ENCODE data around the gene PLEKHA6.
"Not testable (repeated sequence)": the region's sequence is repeated elsewhere in the genome, so short reads cannot be mapped to it uniquely, and the experiment has no call there.

Gene PLEKHA6

DNA sequence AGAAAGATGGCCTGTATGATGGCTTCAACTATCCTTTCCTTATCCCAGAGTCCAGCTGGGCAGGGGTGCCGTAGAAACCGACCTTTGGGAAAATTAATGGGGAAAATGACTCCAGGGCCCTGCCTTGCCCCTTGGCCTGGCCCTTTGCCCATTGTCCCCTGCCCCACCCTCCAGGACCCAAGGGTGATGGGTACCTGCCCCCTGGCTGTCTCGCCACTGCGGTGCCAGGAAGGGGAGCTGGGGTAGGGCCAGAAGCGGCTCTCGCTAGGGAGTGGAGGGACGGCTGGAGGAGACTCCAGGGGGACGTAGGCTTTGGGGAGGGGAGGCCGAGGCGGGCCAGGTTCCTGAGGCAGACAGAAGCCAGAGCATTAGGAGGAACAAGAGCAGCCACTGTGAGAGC lies 116.8 kb downstream of the PLEKHA6 start:
- no peak for DNase-seq (ENCODE audit: low read depth in 2 of 2)

DNA sequence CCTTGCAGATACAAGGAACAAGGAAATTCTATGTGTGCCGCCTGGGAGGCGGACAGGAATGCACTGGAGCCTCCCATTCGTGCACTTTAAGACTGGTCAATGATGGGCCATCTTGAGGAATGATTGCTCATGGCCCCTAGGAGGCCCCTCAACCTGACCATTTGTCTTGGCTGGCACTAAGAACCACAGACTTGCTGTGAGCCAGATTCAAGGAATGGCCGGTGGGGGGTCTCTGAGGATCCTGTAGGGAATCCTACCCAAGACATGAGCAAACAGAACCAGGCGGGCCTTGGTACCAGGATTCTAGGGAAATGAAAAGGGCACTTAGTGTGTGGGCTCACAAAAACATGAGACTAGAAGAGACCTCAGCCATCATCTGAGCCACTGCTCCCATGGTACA lies 117.8 kb downstream of the PLEKHA6 start:
- no peak for DNase-seq (ENCODE audit: low read depth in 2 of 2)

DNA sequence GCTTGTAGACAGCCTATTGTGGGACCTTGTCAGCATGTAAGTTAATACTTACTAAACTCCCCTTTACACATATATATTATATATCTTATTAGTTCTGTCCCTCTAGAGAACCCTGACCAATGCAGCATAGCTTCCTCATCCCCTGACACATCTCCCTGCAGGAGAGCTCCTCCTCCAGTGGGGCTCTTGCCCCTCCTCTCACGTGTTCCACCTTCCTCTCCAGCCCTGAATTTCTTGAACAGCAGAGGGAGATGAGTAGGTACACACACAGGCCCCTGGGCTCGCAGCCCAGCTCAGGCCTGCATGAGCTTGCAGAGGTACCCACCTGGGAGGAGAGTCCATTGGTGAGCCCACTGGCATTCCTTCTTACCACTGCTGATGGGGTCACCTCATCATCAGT lies 118.7 kb downstream of the PLEKHA6 start:
- DNase-seq (ENCODE audit: low read depth in 2 of 2): no peak

DNA sequence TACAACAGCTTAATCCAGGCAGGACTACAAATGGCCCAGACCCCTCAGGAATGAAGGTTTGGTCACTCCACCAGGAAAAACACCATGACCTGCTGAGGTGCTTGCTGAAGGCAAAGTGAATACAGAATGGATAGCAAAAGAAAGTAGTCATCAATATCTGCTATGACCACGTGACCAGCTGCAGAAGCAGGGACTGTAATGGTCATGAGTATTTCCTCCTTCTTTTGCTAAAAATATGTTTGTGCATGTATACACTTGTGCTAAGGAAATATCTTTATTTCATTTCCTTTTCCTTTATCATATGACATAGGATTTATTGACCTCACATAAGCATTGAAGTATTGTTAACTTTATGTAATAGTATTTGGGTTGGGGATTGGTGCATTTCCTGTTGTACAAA lies 119.5 kb downstream of the PLEKHA6 start:
- DNase-seq (ENCODE audit: low read depth in 2 of 2): no peak

DNA sequence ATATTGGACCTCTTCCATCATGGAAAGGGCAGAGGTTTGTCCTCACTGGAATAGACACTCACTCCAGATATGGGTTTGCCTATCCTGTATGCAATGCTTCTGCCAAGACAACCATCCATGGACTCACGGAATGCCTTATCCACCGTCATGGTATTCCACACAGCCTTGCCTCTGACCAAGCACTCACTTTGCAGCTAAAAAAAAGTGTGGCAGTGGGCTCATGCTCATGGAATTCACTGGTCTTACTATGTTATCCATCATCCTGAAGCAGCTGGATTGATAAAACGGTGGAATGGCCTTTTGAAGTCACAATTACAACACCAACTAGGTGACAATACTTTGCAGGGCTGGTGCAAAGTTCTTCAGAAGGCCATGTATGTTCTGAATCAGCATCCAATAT lies 120.3 kb downstream of the PLEKHA6 start:
- not testable (repeated sequence) for DNase-seq (ENCODE audit: low read depth in 2 of 2)

DNA sequence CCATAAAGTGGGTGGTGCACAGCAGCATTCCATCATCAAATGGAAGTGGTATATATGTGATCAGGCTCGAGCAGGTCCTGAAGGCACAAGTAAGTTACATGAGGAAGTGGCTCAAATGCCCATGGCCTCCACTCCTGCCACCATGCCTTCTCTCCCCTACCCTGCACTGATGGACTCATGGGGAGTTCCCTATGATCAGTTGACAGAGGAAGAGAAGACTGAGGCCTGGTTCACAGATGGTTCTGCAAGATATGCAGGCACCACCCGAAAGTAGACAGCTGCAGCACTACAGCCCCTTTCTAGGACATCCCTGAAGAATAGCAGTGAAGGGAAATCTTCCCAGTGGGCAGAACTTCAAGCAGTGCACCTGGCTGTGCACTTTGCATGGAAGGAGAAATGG lies 121.2 kb downstream of the PLEKHA6 start:
- not testable (repeated sequence) for DNase-seq (ENCODE audit: low read depth in 2 of 2)

DNA sequence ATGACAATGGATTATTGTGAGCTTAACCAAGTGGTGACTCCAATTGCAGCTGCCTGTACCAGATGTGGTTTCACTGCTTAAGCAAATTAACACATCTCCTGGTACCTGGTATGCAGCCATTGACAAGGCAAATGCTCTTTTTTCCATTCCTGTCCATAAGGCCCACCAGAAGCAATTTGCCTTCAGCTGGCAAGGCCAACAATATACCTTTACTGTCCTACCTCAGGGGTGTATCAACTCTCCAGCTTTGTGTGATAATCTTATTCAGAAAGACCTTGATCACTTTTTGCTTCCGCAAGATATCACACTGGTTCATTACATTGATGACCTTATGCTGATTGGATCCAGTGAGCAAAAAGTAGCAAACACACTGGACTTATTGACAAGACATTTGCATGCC lies 122.2 kb downstream of the PLEKHA6 start:
- not testable (repeated sequence) for DNase-seq (ENCODE audit: low read depth in 2 of 2)

DNA sequence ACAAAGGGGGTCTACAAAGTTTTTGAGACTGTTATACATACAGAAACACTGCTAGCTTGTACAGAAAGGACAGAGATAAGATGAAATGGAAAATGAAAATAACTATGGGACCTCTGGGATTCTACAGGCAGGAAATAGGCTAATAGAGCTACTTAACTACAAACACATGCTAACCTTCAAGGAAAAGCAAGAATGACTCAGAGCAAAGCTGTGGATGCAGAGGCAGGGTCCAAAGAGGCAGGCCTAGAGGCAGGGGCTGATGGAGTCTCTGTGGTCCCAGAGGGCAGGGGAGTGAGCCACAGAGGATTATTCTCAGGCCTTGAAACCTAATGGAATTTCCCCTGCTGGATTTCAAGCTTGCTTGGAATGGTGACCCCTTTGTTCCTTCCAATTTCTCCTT lies 127.2 kb downstream of the PLEKHA6 start:
- no peak for DNase-seq (ENCODE audit: low read depth in 2 of 2)

DNA sequence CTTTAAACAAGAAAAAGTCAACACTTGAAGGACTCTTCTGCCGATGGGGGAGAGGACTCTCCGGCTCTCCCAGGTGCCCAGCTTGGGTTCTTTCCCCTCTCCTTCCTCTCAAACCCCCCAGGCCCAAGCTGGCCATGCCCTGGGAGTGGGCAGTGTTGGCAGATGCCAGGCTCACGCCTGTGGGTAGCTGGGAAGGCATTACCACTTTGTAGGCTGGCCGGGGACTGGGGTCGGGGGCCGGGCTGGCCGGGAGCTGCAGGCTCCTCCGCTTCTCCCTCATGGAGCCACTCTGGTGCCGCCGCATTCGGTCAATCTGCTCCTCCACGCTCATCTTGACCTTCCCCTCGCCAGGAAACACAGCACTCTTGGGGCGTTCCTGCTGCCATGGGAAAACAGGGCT lies 129.5 kb downstream of the PLEKHA6 start:
- no peak for DNase-seq (ENCODE audit: low read depth in 2 of 2)

DNA sequence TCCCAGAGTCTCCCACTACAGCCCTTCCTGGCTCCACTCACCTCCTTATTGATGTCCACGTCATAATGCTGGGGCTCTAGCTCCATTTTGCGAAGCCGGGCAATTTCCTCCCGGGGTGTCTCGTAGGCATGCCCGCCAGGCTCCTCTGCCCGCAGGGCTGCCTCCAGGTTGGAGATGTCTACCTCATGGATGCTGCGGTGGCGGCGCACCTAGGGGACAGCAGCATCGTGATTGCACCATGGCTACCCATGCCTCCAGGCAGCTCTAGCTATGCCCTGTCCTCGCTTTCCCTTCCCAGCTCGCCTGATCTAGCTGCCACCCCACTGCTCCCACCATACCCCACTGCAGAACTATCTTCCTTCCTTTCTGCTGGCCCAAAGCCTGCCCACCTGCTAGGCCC lies 130.8 kb downstream of the PLEKHA6 start:
- no peak for DNase-seq (ENCODE audit: low read depth in 2 of 2)

DNA sequence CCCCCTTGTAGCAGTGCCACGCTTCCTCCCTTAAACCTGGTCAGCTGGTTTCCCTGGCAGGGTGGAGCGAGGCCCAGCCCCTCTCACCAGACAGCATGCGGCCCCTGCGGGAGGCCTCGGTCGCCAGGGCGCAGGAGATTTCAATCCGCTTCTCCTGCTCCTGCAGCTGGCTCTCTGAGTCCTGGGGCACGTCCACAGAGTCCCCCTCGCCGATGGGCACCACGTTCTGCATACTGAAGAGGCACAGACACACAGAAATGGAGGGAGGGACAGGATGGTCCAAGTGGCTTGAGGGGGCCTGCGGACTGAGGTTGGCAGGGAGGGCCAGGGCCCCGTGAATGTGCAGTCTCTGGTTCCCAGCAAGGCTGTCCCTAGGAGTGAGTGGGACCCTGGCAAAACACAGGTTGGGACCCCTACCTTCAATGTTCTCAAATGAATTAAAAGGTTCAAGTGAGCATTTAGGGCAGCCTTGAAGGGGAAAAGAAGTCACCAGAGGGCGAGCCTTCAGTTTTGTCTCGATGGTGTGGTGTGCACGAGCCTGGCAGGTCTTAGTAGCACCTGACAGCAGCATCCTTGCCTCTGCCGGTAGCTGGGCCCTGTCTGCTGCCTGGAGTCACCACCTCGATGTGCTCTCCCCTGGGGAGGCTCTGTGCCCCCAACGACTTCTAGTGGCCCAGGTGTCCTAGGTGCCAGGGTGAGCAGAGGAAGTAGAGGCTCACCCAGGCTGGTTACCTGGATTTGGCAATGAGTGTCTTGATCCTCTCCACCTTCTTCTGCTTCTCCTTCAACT lies 131.5 kb downstream of the PLEKHA6 start:
- no peak for DNase-seq (ENCODE audit: low read depth in 2 of 2)

DNA sequence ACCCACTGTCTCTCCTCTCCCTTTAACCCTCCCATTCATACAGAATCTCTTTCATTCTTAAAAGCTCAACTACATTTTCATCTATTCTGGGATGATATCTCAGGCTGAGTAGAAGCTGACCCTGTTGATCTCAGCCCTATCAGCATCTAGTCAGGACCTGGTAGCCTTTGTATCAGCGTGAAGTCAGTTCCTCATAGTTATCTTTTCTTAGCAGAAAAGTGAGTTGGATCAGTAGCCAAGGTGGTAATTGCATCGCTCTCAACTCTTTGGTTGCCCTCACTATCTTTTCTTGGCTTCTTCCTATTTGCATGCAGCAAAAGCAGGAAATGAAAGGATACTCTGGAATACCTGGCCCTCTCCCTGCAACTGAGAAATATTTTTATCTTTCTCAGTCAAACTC lies 132.4 kb downstream of the PLEKHA6 start:
- no peak for DNase-seq (ENCODE audit: low read depth in 2 of 2)

DNA sequence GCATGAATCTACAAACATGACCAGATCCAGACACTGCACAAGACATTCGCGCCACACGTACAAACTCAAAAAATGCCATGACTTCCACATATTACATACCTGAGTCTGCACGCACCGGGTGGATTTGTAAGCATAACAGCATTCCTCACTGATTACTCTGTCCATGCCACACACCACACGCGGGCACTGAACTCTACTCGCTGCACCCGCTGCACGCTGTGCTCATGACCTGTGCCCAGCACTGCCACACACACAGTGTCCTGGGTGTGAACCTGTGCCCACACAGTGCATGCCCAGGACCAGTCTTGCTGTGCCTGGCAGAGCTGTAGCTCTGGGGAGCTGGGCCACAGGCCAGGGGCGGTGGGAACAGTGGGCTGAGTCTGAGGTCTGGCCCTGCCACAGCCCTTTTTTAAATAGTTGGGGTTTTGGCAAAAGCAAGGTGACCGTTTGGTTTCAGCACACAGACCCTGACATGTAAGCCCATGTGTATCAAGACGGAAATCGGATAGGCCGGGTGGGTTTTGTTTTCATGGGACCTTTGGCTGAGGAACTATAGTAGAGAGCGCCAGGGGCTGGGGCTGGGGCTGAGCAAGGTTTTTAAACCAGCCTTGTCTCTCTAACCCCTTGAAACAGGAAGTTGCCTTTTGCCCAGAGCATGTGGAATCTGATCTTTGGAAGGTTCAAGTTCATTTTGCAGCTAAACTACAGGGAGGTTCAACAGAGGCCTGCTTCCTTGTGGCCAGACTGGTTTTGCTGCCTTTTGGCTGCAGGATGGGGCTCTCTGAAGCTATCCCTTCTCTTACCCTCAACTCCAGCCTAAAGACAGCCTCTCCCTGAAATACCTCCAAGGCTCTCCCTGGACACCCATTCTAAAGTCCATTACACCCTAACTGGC lies 133.6 kb downstream of the PLEKHA6 start:
- DNase-seq (ENCODE audit: low read depth in 2 of 2): no peak

DNA sequence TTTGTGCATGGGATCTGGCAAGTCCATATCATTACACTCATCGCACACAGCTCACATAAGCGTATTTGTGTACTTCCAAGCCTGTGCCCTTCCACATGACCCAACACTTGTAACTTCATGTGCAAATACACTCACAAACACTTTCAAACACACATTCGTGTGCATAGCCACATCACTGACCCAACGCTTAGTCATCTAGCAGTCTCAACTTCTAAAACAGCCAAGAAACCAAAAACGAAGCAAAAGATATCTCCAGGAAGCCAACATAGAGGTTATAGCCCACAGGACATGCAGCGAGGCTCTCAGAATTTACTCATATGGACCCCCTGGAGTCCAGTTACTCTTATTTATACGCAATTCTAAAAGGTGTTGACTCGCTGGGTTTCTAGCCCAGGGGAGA lies 135.1 kb downstream of the PLEKHA6 start:
- no peak for DNase-seq (ENCODE audit: low read depth in 2 of 2)

DNA sequence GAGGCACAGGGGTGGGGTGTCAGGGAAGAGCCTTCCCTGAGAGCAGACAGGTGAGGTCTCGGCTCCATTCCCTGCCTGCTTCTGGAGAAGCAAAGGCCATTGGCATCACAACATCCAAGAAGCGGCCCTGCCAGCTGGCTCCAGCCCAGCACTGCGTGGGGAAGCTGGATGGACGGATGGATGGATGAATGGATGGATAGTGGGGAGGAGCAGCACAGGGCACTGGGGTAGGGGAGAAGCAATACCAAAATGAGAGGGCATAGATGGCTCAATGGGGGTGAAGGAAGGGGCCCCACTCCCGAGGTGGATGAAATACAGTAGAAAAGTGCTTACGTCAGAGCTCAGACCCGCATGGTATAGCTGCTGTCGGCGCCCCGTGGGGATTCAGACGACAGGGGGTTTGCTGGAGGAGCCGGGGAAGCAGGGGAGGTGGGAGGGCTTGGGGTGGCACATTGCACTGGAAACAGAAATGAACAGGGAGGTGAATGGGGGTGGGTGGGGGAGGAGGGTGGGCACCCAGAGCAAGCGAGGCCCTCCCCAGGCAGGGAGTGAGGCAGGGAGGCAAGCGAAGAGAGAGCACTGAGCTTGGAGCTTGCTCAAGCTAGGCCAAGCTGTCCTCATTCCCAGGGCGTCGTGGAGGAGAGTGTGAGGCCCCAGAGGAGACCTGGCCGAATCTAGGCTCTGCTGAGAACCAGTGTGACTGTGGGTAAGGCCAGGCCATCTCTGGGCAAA lies 136.4 kb downstream of the PLEKHA6 start:
- no peak for DNase-seq (ENCODE audit: low read depth in 2 of 2)

DNA sequence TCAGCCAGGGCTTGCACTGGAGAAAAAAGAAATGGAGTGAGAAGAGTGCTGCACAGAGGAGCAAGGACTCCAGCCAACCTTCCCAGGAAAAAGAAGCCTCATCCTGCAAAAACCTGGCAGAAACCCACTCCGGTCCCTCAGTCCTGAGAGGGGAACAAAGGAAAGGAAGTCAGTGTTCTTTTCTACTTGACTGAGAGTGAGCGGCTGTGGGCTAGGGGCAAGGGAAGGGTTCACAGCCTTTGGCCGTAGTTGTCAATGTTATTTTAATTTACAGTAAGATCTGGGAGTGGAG lies 137.0 kb downstream of the PLEKHA6 start:
- DNase-seq (ENCODE audit: low read depth in 2 of 2): no peak

DNA sequence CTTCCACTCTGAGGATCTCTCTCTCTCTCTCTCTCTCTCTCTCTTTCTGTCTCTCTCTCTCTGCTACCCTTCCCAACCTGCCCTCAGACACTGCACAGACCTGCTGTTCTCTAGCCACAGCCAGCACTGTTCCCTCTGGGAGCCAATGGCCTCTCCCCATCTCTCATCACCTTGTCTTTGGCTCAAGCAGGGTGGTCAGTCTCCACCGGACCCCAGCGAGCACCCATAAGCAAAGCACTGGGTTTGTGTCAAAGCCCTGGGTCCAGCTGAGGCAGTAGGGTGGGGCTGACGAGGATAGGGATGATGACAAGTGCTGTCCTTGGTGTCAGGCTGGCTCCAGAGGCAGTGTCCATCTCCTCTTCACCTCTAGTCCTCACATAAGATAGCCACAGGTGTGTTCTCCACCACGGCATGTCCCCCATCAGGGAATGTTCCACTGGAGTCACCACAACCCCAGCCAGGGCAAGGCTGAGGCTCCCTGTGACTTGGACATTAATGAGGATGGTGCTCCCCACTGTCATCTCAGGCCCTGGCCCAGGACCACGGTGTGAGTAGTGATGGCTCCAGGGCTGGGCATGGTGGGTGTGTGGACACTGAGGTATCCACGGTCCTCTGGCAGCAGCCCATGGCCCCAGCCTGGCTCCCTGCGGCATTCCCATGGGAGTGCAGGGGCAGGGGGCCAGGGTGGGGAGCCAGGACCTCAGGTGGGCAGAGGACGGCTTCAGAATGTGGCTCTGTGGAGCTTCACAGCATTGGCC lies 137.5 kb downstream of the PLEKHA6 start:
- no peak for DNase-seq (ENCODE audit: low read depth in 2 of 2)

DNA sequence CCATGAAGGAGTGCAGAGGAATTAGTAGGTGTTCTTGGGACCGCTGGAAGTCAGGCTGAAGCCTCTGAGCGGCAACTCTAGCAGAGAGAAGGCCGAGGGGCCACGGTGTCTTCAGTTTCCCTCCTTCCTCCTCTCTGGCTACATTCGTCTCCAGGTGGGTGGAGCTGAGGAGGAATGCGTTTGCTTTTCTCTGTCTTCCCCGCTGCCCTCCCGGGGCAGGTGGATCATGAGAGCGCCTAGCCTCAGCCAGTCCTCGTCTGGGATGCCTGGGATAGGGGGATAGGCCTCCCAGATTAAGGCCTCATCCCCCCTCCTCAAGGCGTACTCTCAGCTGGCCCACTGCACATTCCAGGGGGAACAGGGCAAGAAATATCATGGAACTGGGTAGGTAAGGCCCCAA lies 138.5 kb downstream of the PLEKHA6 start:
- no peak for DNase-seq (ENCODE audit: low read depth in 2 of 2)

DNA sequence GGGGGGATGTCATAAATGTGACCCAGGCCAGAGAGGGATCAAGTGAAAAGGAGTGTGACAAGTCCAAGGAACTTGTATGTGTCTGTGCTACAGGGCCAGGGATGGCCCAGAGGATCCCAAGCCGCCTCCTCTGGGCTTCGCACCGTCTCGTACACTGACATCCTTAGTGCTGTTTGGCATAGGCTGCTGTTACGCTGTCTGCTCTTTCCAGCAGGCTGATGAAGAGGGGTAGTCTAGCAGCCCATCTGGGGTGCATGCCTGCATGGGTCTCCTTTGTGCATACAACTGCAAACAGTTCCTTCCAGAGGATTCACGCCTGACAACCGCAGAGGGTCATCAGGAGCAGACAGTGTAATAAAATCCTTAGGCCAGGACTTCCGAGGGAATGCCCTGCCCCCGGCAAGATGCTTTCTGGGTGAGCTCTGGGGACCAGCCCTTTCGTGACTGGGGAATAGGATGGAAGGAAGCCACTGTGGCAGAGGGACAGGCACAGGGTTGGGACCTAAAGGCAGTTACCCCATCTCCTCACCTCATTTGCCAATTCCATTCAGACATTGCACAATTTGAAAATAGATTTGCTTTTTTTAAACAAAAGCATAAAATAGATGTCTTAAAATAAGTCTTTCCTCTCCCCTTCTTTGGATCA lies 139.6 kb downstream of the PLEKHA6 start:
- DNase-seq (ENCODE audit: low read depth in 2 of 2): no peak

DNA sequence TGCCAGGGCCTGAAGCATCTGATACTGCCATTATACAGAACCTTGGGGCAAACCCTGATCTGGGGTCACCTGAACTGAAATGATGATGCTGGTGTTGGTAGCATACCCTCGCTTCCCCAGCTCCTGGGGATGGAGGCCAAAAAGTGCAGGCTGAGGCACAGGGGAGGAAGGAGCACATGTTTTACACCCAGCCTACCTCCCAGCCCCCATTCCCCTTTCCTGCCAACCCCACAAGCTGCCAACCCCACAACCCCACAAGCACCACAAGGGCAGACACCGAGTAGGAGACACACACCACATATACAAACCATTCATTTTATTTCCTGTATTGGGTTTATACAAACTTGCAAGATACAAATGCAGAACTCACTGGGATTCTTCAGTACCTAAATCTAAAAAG lies 141.2 kb downstream of the PLEKHA6 start:
- DNase-seq (ENCODE audit: low read depth in 2 of 2): no peak

DNA sequence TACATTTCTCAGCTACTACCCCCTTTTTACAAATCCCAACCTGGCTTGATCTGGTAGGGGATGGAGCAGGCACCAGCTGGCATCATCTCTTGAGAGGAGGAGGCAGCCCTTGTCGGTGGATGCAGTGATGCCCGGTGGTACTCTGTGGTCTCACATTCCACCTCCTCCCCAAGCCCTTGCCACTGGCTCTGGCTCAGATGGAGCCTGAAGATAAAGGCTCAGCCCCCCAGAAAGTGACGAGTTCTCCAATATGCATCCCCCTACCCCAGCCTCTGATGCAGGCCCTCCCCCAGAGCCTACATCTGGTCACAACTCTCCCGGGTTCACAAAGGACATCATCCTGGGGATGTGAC lies 142.1 kb downstream of the PLEKHA6 start:
- no peak for DNase-seq (ENCODE audit: low read depth in 2 of 2)
